ENCODE measurements around the gene ALCAM.

- no peak for TF ChIP-seq CTCF (IDR thresholded peaks at IDR 0.05)
- no peak for TF ChIP-seq ZFX (IDR thresholded peaks at IDR 0.05; ENCODE audit: borderline replicate concordance)
Observed at GRCh38 chr3:105323274-105323599, 43.5 kb upstream of the ALCAM start.
